Measurements from ENCODE around the gene KLK12.

Gene KLK12

DNA sequence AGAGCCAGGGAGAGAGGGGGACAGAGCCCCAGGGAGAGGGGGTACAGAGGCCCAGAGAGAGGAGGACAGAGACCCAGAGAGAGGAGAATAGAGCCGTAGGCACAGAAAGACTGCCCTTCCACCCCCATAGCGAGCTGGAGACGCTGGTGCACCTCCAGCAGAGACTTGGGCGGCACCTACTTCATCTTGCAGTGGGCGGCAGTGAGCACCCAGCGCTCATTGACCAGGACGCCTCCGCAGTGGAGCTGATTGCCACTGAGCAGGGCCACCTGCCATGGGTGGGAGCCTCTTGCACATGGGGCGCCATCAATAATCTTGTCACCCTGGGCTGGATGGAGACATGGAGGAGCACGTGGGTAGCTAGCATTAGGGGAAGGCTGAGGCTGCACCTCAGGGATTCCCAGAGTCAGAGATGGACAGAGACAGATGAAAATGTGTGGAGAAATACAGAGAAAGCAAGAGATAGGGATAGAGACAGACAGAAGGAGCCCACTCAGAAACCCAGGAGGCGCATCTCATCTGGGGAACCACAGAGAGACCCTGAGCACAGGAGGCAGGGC is 53.1 kb downstream of the KLK12 start:
- peak; percentile 22; the same call in 2 of the 3 replicates for ATAC-seq

DNA sequence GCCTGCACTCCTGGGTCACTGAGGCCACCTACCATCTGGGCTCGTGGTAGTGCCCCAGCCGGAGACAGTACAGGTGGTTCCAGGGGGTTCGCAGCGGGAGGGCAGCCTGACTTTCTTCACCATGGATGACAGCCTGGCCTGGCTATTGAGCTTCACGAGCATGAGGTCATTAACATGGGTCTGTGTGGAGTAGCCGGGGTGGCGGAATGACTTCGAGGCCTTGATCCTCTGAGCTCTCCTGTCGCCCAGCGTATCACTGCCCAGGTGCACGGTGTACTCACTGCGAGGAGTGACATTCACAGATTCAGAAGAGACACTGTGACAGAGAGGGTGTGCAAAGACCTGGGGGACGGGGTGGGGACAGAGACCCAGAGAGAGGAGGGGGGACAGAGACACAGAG is 54.6 kb downstream of the KLK12 start:
- ATAC-seq = no peak
- TF ChIP-seq CSDC2 (CRISPR knock-in tag; IDR thresholded peaks at IDR 0.05) (no peak), SNAI2 (CRISPR knock-in tag; IDR thresholded peaks at IDR 0.05) (no peak), PPARA (CRISPR knock-in tag; IDR thresholded peaks at IDR 0.05; ENCODE audit: borderline replicate concordance) (no peak), TOX (CRISPR knock-in tag; IDR thresholded peaks at IDR 0.05; ENCODE audit: borderline replicate concordance) (no peak), ZFP3 (CRISPR knock-in tag; IDR thresholded peaks at IDR 0.05) (no peak), RARB (CRISPR knock-in tag; IDR thresholded peaks at IDR 0.05) (no peak), ZNF8 (CRISPR knock-in tag; IDR thresholded peaks at IDR 0.05) (no peak), ISL1 (CRISPR knock-in tag; IDR thresholded peaks at IDR 0.05) (no peak), TCF4 (CRISPR knock-in tag; IDR thresholded peaks at IDR 0.05; ENCODE audit: borderline replicate concordance) (no peak), ZFP30 (CRISPR knock-in tag; IDR thresholded peaks at IDR 0.05) (no peak)

More for the DNA sequence above, 53.1 kb downstream of the KLK12 start:
- no peak for TF ChIP-seq BACH2 (CRISPR knock-in tag; IDR thresholded peaks at IDR 0.05; ENCODE audit: borderline replicate concordance)
- TF ChIP-seq ARNTL (CRISPR knock-in tag; IDR thresholded peaks at IDR 0.05; ENCODE audit: borderline replicate concordance, low read depth) = no peak
- TF ChIP-seq CSDC2 (CRISPR knock-in tag; IDR thresholded peaks at IDR 0.05) = no peak
- no peak for TF ChIP-seq ZC3H10 (CRISPR knock-in tag; IDR thresholded peaks at IDR 0.05)
- TF ChIP-seq GLIS3 (CRISPR knock-in tag; IDR thresholded peaks at IDR 0.05) = no peak
- no peak for TF ChIP-seq ZFP30 (CRISPR knock-in tag; IDR thresholded peaks at IDR 0.05)
- no peak for TF ChIP-seq CREB5 (CRISPR knock-in tag; IDR thresholded peaks at IDR 0.05; ENCODE audit: low read depth)
- TF ChIP-seq TCF4 (CRISPR knock-in tag; IDR thresholded peaks at IDR 0.05; ENCODE audit: borderline replicate concordance) = no peak
- TF ChIP-seq, protein P1, sequence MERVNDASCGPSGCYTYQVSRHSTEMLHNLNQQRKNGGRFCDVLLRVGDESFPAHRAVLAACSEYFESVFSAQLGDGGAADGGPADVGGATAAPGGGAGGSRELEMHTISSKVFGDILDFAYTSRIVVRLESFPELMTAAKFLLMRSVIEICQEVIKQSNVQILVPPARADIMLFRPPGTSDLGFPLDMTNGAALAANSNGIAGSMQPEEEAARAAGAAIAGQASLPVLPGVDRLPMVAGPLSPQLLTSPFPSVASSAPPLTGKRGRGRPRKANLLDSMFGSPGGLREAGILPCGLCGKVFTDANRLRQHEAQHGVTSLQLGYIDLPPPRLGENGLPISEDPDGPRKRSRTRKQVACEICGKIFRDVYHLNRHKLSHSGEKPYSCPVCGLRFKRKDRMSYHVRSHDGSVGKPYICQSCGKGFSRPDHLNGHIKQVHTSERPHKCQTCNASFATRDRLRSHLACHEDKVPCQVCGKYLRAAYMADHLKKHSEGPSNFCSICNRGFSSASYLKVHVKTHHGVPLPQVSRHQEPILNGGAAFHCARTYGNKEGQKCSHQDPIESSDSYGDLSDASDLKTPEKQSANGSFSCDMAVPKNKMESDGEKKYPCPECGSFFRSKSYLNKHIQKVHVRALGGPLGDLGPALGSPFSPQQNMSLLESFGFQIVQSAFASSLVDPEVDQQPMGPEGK (CRISPR knock-in tag; IDR thresholded peaks at IDR 0.05; ENCODE audit: borderline replicate concordance) = no peak
- no peak for TF ChIP-seq SNAI2 (CRISPR knock-in tag; IDR thresholded peaks at IDR 0.05)
- TF ChIP-seq RARB (CRISPR knock-in tag; IDR thresholded peaks at IDR 0.05) = no peak
- TF ChIP-seq POU6F1 (CRISPR knock-in tag; IDR thresholded peaks at IDR 0.05; ENCODE audit: borderline replicate concordance, low read depth) = no peak
- TF ChIP-seq TOX (CRISPR knock-in tag; IDR thresholded peaks at IDR 0.05; ENCODE audit: borderline replicate concordance) = no peak
- no peak for TF ChIP-seq ZNF70 (CRISPR knock-in tag; IDR thresholded peaks at IDR 0.05)
- TF ChIP-seq CSRNP3 (CRISPR knock-in tag; IDR thresholded peaks at IDR 0.05) = no peak

- TF ChIP-seq ZNF8 (CRISPR knock-in tag; IDR thresholded peaks at IDR 0.05) (no peak), OSR1 (CRISPR knock-in tag; IDR thresholded peaks at IDR 0.05) (no peak), ZNF70 (CRISPR knock-in tag; IDR thresholded peaks at IDR 0.05) (no peak), ARNTL (CRISPR knock-in tag; IDR thresholded peaks at IDR 0.05; ENCODE audit: borderline replicate concordance, low read depth) (no peak), TSHZ2 (CRISPR knock-in tag; IDR thresholded peaks at IDR 0.05) (no peak), RARB (CRISPR knock-in tag; IDR thresholded peaks at IDR 0.05) (no peak), CREB5 (CRISPR knock-in tag; IDR thresholded peaks at IDR 0.05; ENCODE audit: low read depth) (no peak), ZFP3 (CRISPR knock-in tag; IDR thresholded peaks at IDR 0.05) (no peak), ZFP30 (CRISPR knock-in tag; IDR thresholded peaks at IDR 0.05) (no peak), GLIS3 (CRISPR knock-in tag; IDR thresholded peaks at IDR 0.05) (no peak)
- no peak for ATAC-seq
Measured at GRCh38 chr19:50979758-50980157, 55.0 kb downstream of the KLK12 start.
